ENCODE measurements around the gene GAS6.
"Not testable (repeated sequence)": the region's sequence is repeated elsewhere in the genome, so short reads cannot be mapped to it uniquely, and the experiment has no call there.

Gene GAS6

GRCh38 chr13:113835461-113836270, 28.2 kb downstream of the GAS6 start:
- no peak for DNase-seq

GRCh38 chr13:113834496-113835200, 29.2 kb downstream of the GAS6 start:
- DNase-seq, result no peak

- not testable (repeated sequence) for DNase-seq
Measured at GRCh38 chr13:113834006-113834405, 29.9 kb downstream of the GAS6 start.

- no peak for DNase-seq
Measured at GRCh38 chr13:113833111-113833830, 30.6 kb downstream of the GAS6 start.

- no peak for DNase-seq
Measured at GRCh38 chr13:113832631-113833030, 31.2 kb downstream of the GAS6 start.

GRCh38 chr13:113832205-113832604, 31.7 kb downstream of the GAS6 start:
- no peak for DNase-seq

GRCh38 chr13:113831061-113831460, 32.8 kb downstream of the GAS6 start:
- no peak for DNase-seq

- DNase-seq, result not testable (repeated sequence)
Measured at GRCh38 chr13:113830426-113830950, 33.4 kb downstream of the GAS6 start.

GRCh38 chr13:113828282-113828825, 35.5 kb downstream of the GAS6 start:
- no peak for DNase-seq

- no peak for DNase-seq
Measured at GRCh38 chr13:113827021-113827420, 36.9 kb downstream of the GAS6 start.

- DNase-seq, result not testable (repeated sequence)
Measured at GRCh38 chr13:113826446-113826845, 37.4 kb downstream of the GAS6 start.

GRCh38 chr13:113825841-113826240, 38.0 kb downstream of the GAS6 start:
- DNase-seq, result no peak

- no peak for DNase-seq
Measured at GRCh38 chr13:113823771-113824170, 40.1 kb downstream of the GAS6 start.

GRCh38 chr13:113822956-113823744, 40.7 kb downstream of the GAS6 start:
- DNase-seq, result no peak

GRCh38 chr13:113822266-113822665, 41.6 kb downstream of the GAS6 start:
- no peak for DNase-seq

- DNase-seq, result no peak
Measured at GRCh38 chr13:113821847-113822246, 42.0 kb downstream of the GAS6 start.

- peak; percentile 83 for DNase-seq
Measured at GRCh38 chr13:113820813-113821651, 42.8 kb downstream of the GAS6 start.

- DNase-seq, result no peak
Measured at GRCh38 chr13:113819731-113820715, 43.9 kb downstream of the GAS6 start.

- no peak for DNase-seq
Measured at GRCh38 chr13:113819341-113819730, 44.5 kb downstream of the GAS6 start.

GRCh38 chr13:113818700-113819295, 45.1 kb downstream of the GAS6 start:
- DNase-seq, result no peak

All from NCI-H446 treated with DMSO at 0.1 percent for 48 hours (cell line).